AG04449 (cell line): ENCODE results near the gene MAP6.
A peak's percentile ranks its signal among the peaks of the same experiment; 100 is the strongest.

Experiments used
- CTCF ChIA-PET: fragments of 350-600 bp; formaldehyde crosslinking; extraction: SDS; loops from one replicate; lab custom pipeline; 2021; ENCODE audit warnings: antibody characterized with exemption; lab: Yijun Ruan, JAX
- POLR2A ChIA-PET: fragments of 400-600, 350-600 bp; formaldehyde crosslinking; extraction: SDS; loops from one replicate; lab custom pipeline; 2020; ENCODE audit warnings: antibody characterized with exemption, inconsistent platforms; lab: Yijun Ruan, JAX
- DNase-seq: peaks from one replicate; pipeline ENCODE4 v3.0.0-alpha.2; 2010; ENCODE audit warnings: low read depth, low spot score
- H3K4me3 ChIP-seq: 2 replicates; pipeline ENCODE4 v1.5.1; 2011; ENCODE audit warnings: low read depth, mild to moderate bottlenecking, control low read depth, low read length
- TF ChIP-seq, protein P1 (sequence below): IDR thresholded peaks from one replicate; pipeline ENCODE4 v1.5.1; 2011; ENCODE audit warnings: mild to moderate bottlenecking, moderate library complexity, low read length, control low read depth, inconsistent platforms; ENCODE audit not compliant: insufficient read depth; ENCODE audit errors: missing control alignments

The MAP6 gene

DNA sequence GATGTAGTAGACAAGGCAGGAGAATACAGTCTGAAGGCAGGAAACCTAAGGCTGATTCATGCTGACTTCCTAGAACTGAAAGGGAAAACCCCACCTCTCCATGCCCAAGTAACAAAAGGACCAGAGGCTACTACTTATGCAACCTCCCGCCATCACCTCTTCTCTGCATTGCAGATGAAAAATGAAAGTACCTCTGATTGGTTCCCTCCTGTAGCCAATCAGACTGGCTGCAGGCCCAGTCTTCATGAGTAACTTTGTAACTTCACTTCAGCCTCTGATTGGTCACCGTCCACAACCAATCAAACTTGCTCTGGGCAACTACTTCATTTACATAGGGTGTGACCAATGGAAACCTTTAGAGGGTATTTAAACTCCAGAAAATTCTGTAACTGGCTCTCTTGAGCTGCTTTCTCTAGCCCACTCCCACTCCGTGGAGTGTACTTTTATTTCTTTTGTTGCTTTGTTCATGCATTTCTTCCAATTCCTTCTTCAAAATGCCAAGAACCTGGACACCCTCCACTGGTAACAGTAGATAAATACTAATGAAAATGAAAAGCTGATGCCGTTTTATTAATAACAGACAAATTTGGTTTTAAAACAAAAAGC lies 5.2 kb upstream of the MAP6 start:
- DNase-seq, result no peak
- ChIA-PET CTCF (interaction anchor here (1.6 kb wide), 2 partner anchors 10 to 124 kb away, joined by 3 to 7 read pairs; no protein-coding TSS in a partner anchor), POLR2A (no interaction called here)
- TF ChIP-seq, protein P1, sequence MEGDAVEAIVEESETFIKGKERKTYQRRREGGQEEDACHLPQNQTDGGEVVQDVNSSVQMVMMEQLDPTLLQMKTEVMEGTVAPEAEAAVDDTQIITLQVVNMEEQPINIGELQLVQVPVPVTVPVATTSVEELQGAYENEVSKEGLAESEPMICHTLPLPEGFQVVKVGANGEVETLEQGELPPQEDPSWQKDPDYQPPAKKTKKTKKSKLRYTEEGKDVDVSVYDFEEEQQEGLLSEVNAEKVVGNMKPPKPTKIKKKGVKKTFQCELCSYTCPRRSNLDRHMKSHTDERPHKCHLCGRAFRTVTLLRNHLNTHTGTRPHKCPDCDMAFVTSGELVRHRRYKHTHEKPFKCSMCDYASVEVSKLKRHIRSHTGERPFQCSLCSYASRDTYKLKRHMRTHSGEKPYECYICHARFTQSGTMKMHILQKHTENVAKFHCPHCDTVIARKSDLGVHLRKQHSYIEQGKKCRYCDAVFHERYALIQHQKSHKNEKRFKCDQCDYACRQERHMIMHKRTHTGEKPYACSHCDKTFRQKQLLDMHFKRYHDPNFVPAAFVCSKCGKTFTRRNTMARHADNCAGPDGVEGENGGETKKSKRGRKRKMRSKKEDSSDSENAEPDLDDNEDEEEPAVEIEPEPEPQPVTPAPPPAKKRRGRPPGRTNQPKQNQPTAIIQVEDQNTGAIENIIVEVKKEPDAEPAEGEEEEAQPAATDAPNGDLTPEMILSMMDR, result no peak
- H3K4me3 ChIP-seq, result no peak overlapping the region

DNA sequence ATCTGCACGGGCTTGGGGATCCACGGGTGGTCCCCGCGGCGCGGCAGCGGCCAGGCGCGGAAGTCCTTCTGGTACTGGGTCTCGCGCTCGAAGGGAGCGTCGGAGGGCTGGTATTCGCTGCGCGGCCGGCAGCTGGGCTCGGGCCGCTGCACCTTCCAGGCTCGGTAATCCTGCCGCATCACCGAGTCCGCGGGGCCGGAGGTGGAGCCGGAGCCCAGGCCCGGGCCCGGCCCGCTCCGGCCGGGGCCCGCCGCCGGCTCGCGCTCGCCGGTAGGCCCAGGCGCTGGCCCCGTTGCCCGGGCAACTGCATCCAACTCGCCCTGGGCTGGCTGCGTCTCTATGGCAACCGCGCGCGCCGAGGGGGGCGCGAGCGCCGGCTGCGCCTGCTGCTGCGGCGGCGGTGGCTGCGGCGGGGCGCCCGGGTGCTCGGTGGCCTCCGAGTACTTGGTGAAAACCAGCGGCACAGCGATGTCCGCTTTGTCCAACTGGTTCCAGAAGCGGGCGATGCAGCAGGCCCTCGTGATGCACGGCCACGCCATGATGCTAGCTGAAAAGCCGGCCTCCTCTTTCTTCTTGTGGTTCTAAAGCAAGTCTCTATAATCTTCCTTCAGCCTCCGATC lies 897 bp downstream of the MAP6 start:
- ChIA-PET CTCF (interaction anchor here (1.0 to 1.3 kb wide), 2 partner anchors 15 to 69 kb away, joined by 3 to 4 read pairs; no protein-coding TSS in a partner anchor), POLR2A (no interaction called here)
- TF ChIP-seq, protein P1, result no peak
- DNase-seq, result no peak
- H3K4me3 ChIP-seq, result peak overlapping the region; percentile 58

DNA sequence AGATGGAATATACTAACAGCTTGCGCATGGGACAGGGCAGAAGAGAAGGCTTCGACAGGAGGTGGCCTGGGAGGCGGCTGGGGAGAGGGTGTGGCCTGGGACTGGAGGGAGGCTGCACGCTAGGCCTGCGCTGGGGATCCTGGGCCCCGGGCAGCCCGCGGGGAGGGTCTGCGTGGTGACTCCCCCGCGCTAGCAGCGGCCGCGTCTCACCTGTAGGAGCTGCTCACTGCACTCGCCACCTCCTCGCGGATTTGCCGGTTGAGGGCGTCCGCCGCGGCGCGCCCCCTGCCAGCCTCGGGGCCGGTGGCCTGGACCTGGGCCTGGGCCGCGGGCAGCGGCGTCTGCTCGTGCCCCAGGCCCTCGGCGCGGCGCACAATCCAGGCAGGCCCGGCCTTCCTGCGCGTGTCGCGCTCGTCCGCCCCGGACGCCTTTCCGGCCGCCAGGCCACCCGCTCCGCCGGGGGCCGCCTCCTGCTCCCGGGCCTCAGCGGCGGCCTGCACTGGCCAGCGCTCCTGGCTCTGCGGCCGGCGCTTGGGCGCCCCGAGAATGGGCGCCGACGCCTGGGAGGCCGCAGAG lies 1.5 kb downstream of the MAP6 start:
- POLR2A ChIA-PET, result no interaction called here
- TF ChIP-seq, protein P1, result no peak
- no peak for DNase-seq
- H3K4me3 ChIP-seq, result peak overlapping the region; percentile 58
- CTCF ChIA-PET, result interaction anchor here (1.5 kb wide), 1 partner anchor 39 kb away, joined by 3 read pairs; no protein-coding TSS in a partner anchor

DNA sequence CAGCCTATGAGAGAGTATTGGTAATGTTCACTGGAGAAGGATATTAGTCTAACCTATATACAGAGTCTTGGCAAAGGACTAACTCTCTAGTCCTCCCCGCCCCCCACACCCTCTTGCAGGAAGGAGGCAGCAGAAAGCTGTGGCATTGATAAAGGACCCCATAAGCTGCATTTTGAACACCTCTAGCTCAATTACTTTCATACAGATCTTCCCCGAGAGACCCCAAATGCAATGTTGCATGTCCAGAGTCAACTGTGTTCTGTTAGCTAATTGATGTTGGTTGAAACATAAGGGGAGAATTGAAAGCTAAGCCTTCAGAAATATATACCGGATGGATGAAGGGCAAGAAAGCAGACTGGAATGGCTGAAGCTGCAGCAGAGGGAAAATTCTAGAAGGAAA lies 2.8 kb downstream of the MAP6 start:
- H3K4me3 ChIP-seq, result no peak overlapping the region
- ChIA-PET POLR2A (no interaction called here), CTCF (interaction anchor here (1.4 to 1.5 kb wide), 2 partner anchors 40 to 133 kb away, joined by 3 read pairs; no protein-coding TSS in a partner anchor)
- TF ChIP-seq, protein P1, result no peak
- DNase-seq, result no peak

DNA sequence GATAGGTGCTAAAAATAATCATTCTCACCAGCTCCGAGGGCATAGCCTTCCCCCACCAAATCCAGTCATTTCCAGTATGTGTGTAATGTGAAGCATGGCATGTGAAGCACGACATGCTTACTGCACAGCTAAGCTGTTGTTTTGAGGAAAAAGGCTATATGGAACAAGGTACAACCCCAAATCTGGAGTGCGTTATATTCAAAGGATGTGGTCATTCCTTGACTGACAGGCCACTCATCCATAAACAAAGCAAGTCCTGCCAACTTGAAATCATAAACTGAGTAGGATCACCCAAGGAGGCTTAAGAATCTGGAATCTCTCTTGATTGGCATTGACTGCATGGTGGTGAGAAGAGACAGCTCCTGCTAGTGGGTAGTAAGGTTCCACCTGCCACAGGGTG lies 3.7 kb downstream of the MAP6 start:
- TF ChIP-seq, protein P1, result no peak
- ChIA-PET POLR2A (interaction anchor here (1.0 kb wide), 1 partner anchor 11 kb away, joined by 3 read pairs; no protein-coding TSS in a partner anchor), CTCF (interaction anchor here (0.9 to 1.5 kb wide), 6 partner anchors 64 to 277 kb away, joined by 3 to 5 read pairs (median 3); no protein-coding TSS in a partner anchor)
- no peak overlapping the region for H3K4me3 ChIP-seq
- DNase-seq, result no peak

DNA sequence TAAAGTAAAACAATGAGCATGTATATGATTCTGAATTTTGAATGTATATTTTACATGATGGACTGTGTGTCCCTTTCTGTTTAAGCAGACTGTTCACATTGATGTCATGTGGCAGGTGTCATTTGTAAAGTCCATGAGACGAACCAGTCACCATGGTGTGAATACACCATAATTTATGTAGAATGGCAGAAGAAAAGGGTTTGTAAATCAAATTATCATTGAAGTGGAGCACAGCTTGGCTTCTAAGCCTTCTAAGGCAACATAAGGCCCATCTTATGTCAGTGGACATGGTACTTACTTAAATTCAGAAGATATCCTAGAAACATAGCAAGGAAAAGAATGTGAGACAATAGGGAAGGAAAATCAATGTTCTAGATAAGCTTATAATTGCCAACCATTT lies 4.4 kb downstream of the MAP6 start:
- CTCF ChIA-PET, result interaction anchor here (0.9 to 1.5 kb wide), 6 partner anchors 11 to 277 kb away, joined by 3 to 7 read pairs (median 3); no protein-coding TSS in a partner anchor

More for the DNA sequence above, 4.4 kb downstream of the MAP6 start:
- TF ChIP-seq, protein P1, result no peak
- POLR2A ChIA-PET, result interaction anchor here (1.0 kb wide), 1 partner anchor 10 kb away, joined by 3 read pairs; no protein-coding TSS in a partner anchor
- no peak for DNase-seq
- H3K4me3 ChIP-seq, result no peak overlapping the region
